AG09309 (cell line): ENCODE data around the gene RBM34.

Experiments
- DNase-seq: peaks from one replicate; pipeline ENCODE4 v3.0.0-alpha.2; 2010; ENCODE audit warnings: low read depth
- H3K4me3 ChIP-seq: 2 replicates; pipeline ENCODE4 v1.5.1; 2011; ENCODE audit warnings: mild to moderate bottlenecking, low read depth, low read length, moderate library complexity; ENCODE audit not compliant: control insufficient read depth
- CTCF ChIP-seq: IDR thresholded peaks from 2 replicates; pipeline ENCODE4 v1.5.1; 2011; ENCODE audit warnings: mild to moderate bottlenecking, low read depth, low read length, inconsistent platforms; ENCODE audit not compliant: insufficient read depth, control insufficient read depth; ENCODE audit errors: missing control alignments

The RBM34 gene

GRCh38 chr1:235108185-235108593 lies 52.9 kb downstream of the RBM34 start:
- H3K4me3 ChIP-seq: no peak overlapping the region
- no peak for TF ChIP-seq CTCF
- DNase-seq: no peak

GRCh38 chr1:235107368-235108184 lies 53.5 kb downstream of the RBM34 start:
- TF ChIP-seq CTCF: no peak
- H3K4me3 ChIP-seq: no peak overlapping the region
- no peak for DNase-seq

GRCh38 chr1:235106457-235106856 lies 54.6 kb downstream of the RBM34 start:
- no peak for TF ChIP-seq CTCF
- no peak for DNase-seq
- H3K4me3 ChIP-seq: no peak overlapping the region

- no peak for TF ChIP-seq CTCF
- DNase-seq: no peak
- H3K4me3 ChIP-seq: no peak overlapping the region
Observed at GRCh38 chr1:235105051-235106043, 55.7 kb downstream of the RBM34 start.

GRCh38 chr1:235102993-235103411 lies 58.0 kb downstream of the RBM34 start:
- H3K4me3 ChIP-seq: no peak overlapping the region
- DNase-seq: no peak
- TF ChIP-seq CTCF: no peak

GRCh38 chr1:235102259-235102582 lies 58.8 kb downstream of the RBM34 start:
- no peak for DNase-seq
- H3K4me3 ChIP-seq: no peak overlapping the region
- TF ChIP-seq CTCF: no peak
